ENCODE data around the gene RASIP1. TPM values are rescaled to one million over a fixed set of nuclear protein-coding genes. Genes with fewer than 3 reads are reported as not detected.
"Not testable (repeated sequence)": the region's sequence is repeated elsewhere in the genome, so short reads cannot be mapped to it uniquely, and the experiment has no call there.

The RASIP1 gene
- total RNA-seq, 3 donors from 2014 or later = 1.7 to 8.6 (median 3.2) TPM

DNA sequence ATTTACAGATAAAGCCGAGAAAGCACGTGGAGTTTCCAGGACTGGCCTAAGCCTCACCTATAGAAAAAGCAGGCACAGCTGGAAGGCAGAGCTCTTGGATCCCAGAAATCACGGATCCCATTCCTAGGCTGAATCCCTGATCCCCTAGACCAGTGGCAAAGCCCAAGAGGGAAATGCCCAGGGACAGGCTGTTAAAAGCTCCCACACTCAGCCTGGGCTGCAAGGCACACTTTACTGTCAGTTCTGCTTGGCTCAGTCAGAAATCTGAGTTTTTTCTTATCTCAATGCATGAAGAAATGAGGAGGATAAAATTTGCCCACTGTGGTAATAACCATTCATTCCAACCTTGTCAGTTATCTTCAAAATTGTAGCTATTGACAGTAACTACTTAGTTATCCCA lies 52.6 kb downstream of the RASIP1 start:
- DNase-seq (no peak), ATAC-seq (no peak)
- no peak overlapping the region for H3K4me3 ChIP-seq
- peaks cover 6% of the 10 kb centered on the region for H3K4me1 ChIP-seq (ENCODE audit: low read depth)
- H3K36me3 ChIP-seq (ENCODE audit: low read depth) = no peaks in the 10 kb centered on the region
- intact Hi-C loops (cut with DNase I, micrococcal nuclease) = no loop called here
- no peak for TF ChIP-seq CTCF (IDR thresholded peaks at IDR 0.05)
- no peaks in the 10 kb centered on the region for H3K9me3 ChIP-seq

DNA sequence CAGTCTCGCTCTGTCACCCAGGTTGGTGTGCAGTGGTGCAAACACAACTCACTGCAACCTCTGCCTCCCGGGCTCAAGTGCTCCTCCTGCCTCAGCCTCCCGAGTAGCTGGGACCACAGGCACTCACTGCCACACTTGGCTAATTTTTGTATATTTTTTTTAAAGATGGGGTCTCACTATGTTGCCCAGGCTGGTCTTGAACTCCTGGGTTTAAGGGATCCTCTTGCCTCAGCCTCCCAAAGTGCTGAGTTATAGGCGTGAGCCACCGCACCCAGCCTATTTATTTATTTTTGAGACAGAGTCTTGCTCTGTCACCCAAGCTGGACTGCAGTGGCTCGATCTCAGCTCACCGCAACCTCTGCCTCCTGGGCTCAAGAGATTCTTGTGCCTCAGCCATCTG lies 53.8 kb downstream of the RASIP1 start:
- DNase-seq; H3K4me1 ChIP-seq (ENCODE audit: low read depth); ATAC-seq; H3K36me3 ChIP-seq (ENCODE audit: low read depth); H3K9me3 ChIP-seq; H3K4me3 ChIP-seq; intact Hi-C loops (cut with DNase I, micrococcal nuclease): not testable (repeated sequence)

DNA sequence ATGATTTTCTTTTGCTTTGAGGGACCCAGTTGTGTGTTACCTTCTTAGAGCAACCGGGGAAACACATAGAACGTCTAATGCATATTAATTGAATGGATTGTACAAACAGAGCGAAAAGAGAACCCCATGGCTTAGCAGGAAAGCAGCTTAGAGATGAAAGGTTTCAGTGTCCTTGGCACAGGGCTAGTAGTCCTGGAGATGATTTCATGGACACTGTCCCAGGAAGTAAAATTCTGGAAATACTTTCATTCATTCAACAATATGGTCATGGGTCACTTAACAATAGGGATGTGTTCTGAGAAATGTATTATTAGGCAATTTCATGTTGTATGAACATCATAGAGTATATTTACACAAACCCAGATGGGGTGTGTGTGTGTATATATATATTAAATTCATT lies 54.3 kb downstream of the RASIP1 start:
- no peak for TF ChIP-seq CTCF (IDR thresholded peaks at IDR 0.05)
- Histone ChIP-seq H3K36me3 (ENCODE audit: low read depth) (no peaks in the 10 kb centered on the region), H3K4me1 (ENCODE audit: low read depth) (peaks cover 6% of the 10 kb centered on the region), H3K9me3 (no peaks in the 10 kb centered on the region), H3K4me3 (no peak overlapping the region)
- intact Hi-C loops (cut with DNase I, micrococcal nuclease) = no loop called here
- DNase-seq = no peak
- ATAC-seq = peak; percentile 59

DNA sequence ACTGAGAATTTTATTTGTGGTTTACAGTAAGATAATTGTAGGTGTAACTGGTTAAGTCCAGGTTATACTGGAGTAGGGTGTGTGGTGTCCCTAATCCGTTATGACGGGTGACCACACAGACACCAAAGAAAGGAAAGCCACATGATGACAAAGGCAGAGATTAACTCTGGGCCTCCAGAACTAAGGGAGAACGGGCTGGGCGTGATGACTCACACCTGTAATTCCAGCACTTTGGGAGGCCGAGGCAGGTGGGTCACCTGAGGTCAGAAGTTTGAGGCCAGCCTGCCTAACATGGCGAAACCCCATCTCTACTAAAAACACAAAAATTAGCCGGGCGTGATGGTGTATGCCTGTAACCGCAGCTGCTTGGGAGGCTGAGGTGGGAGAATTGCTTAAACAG lies 54.8 kb downstream of the RASIP1 start:
- Histone ChIP-seq H3K9me3 (no peaks in the 10 kb centered on the region), H3K4me3 (no peak overlapping the region), H3K4me1 (ENCODE audit: low read depth) (peaks cover 6% of the 10 kb centered on the region), H3K36me3 (ENCODE audit: low read depth) (no peaks in the 10 kb centered on the region)
- DNase-seq = no peak
- intact Hi-C loops (cut with DNase I, micrococcal nuclease) = no loop called here
- peak; percentile 88 for ATAC-seq
- TF ChIP-seq CTCF (IDR thresholded peaks at IDR 0.05) = no peak

- no peak for DNase-seq
- H3K4me3 ChIP-seq = no peak overlapping the region
These were observed 57.1 kb downstream of the RASIP1 start for GRCh38 chr19:48683349-48683748.

DNA sequence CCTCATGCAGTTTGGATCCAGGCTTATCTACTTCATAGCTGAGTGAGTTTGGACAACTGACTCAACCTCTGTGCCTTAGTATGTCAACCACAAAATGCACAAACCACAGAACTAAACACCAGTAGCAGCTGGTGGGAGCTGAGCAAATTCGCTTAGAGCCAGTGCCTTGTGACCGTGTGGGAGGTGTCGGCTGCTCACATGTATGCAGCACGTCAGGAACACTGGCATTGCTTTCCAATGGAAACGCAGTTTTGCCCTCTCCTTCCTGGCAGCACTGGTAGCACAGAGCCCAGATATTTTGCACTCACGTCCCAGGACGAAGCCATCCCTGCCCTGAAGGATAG lies 59.3 kb downstream of the RASIP1 start:
- no peak for DNase-seq
- H3K4me1 ChIP-seq (ENCODE audit: low read depth) = peaks cover 19% of the 10 kb centered on the region
- no peaks in the 10 kb centered on the region for H3K9me3 ChIP-seq
- intact Hi-C loops (cut with DNase I, micrococcal nuclease) = no loop called here
- no peak overlapping the region for H3K4me3 ChIP-seq
- H3K36me3 ChIP-seq (ENCODE audit: low read depth) = no peaks in the 10 kb centered on the region
- no peak for ATAC-seq
- no peak for TF ChIP-seq CTCF (IDR thresholded peaks at IDR 0.05)

More at GRCh38 chr19:48683349-48683748, 57.1 kb downstream of the RASIP1 start:
- TF ChIP-seq CTCF (IDR thresholded peaks at IDR 0.05) = no peak
- H3K9me3 ChIP-seq = no peaks in the 10 kb centered on the region
- ATAC-seq = no peak
- intact Hi-C loops (cut with DNase I, micrococcal nuclease) = no loop called here
- no peaks in the 10 kb centered on the region for H3K36me3 ChIP-seq (ENCODE audit: low read depth)
- peaks cover 11% of the 10 kb centered on the region for H3K4me1 ChIP-seq (ENCODE audit: low read depth)

All from mucosa of descending colon (tissue), 3 donors.